SH-SY5Y (cell line): ENCODE results near the gene MSANTD3.

Experiments used
- GATA2 ChIP-seq: IDR thresholded peaks from 2 replicates; pipeline ENCODE4 v1.6.1; 2011; ENCODE audit warnings: mild to moderate bottlenecking, low read depth, low read length
- GATA3 ChIP-seq: IDR thresholded peaks from 2 replicates; pipeline ENCODE4 v1.6.1; 2011; ENCODE audit warnings: low read depth, mild to moderate bottlenecking, low read length, moderate library complexity

GRCh38 chr9:100492952-100493351 lies 66.0 kb downstream of the MSANTD3 start:
- TF ChIP-seq GATA3, result no peak
- TF ChIP-seq GATA2, result no peak
